ENCODE data around the gene ADAMTS14. TPM values are rescaled to one million over a fixed set of nuclear protein-coding genes. Genes with fewer than 3 reads are reported as not detected.

The ADAMTS14 gene
- total RNA-seq, 2 donors from 2014 or later, result 0.44 to 0.79 TPM

DNA sequence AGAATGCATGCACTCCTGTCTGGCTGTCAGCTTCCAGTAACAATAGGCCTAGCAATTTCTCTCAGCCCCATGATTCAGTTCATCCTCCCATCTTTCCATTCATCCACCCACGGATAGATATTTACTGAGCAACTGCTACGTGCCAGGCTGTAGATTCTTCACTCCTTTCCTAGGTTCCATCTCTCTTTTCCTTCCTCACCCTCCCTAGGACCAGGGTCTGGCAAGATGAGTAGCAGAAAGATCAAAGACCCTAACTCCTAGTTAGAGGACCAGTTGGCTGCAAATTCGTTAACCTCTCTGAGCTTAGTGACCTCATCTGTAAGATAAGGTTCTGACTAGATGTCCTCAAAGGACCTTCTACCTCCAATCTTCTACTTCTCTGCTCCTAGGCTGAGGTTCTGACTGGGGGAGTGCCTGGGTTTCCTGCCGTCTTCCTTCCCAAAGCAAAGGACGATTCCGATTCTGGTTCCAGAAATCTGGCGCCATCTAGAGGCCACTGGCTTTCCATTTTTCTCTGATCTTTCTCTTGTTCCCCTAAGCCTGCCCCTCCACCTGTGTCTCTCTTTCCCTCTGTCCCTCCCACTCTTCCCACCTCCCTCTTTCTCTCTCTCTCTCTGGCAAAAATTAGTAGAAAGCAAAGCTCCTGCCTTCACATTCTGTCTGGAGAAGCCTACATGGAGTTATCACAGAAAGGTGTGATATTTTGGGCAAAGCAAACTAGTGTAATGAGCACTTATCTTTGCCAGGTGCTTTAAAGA, 86.6 kb downstream of the ADAMTS14 start:
- no peaks in the 10 kb centered on the region for H3K9me3 ChIP-seq (ENCODE audit: control insufficient read depth, low read length)
- Mint-ChIP-seq H3K4me3 (no peak overlapping the region), H3K9me3 (no peaks in the 10 kb centered on the region), H3K27me3 (ENCODE audit: insufficient read depth) (no peaks in the 10 kb centered on the region), H3K27ac (no peak overlapping the region), H3K4me1 (peaks cover 6% of the 10 kb centered on the region), H3K36me3 (ENCODE audit: low read depth) (no peaks in the 10 kb centered on the region)
- DNase-seq, result peak; percentile 93
- no peaks in the 10 kb centered on the region for H3K27me3 ChIP-seq (ENCODE audit: control insufficient read depth, insufficient read depth, low read length, poor library complexity, severe bottlenecking)
- H3K9ac ChIP-seq (ENCODE audit: extremely low read depth, low read length, poor library complexity, severe bottlenecking), result no peak overlapping the region
- no peak overlapping the region for H3K27ac ChIP-seq (ENCODE audit: low read depth, low read length)
- no peaks in the 10 kb centered on the region for H3K4me1 ChIP-seq (ENCODE audit: control insufficient read depth, insufficient read depth, low read length)
- TF ChIP-seq, protein P1, sequence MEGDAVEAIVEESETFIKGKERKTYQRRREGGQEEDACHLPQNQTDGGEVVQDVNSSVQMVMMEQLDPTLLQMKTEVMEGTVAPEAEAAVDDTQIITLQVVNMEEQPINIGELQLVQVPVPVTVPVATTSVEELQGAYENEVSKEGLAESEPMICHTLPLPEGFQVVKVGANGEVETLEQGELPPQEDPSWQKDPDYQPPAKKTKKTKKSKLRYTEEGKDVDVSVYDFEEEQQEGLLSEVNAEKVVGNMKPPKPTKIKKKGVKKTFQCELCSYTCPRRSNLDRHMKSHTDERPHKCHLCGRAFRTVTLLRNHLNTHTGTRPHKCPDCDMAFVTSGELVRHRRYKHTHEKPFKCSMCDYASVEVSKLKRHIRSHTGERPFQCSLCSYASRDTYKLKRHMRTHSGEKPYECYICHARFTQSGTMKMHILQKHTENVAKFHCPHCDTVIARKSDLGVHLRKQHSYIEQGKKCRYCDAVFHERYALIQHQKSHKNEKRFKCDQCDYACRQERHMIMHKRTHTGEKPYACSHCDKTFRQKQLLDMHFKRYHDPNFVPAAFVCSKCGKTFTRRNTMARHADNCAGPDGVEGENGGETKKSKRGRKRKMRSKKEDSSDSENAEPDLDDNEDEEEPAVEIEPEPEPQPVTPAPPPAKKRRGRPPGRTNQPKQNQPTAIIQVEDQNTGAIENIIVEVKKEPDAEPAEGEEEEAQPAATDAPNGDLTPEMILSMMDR (conservative IDR thresholded peaks at IDR 0.05), result peak; percentile 87
- 25 to 67% methylated on average over 3 to 7 of the region's 7 CpGs for WGBS, 2 experiments (ENCODE audit: insufficient coverage in 1 of 2, insufficient read length in 1 of 2)
- no peak overlapping the region for H3K4me3 ChIP-seq (ENCODE audit: low read length)
- H3K36me3 ChIP-seq (ENCODE audit: control insufficient read depth, insufficient read depth, low read length), result no peaks in the 10 kb centered on the region

DNA sequence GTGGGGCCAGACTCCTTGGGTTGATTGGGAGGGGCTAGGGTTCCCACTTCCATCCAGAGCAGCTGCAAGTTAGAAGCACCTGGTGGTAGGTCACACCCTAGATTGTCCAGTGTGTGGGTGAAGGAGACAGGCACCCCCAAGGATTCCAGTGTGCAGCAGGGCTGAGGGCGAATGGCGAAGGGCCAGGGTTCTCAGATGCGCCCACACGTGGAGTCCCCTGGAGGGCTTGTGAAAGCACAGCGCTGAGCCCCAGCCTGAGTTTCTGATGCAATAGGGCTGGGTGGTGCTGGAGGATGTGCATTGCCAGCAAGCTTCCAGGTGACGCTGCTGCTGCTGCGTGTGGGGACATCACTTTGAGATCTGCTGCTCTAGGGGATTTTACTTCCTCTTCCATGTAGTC, 87.5 kb downstream of the ADAMTS14 start:
- Histone ChIP-seq H3K9me3 (ENCODE audit: control insufficient read depth, low read length) (no peaks in the 10 kb centered on the region), H3K36me3 (ENCODE audit: control insufficient read depth, insufficient read depth, low read length) (no peaks in the 10 kb centered on the region), H3K4me3 (ENCODE audit: low read length) (no peak overlapping the region), H3K27ac (ENCODE audit: low read depth, low read length) (no peak overlapping the region), H3K4me1 (ENCODE audit: control insufficient read depth, insufficient read depth, low read length) (no peaks in the 10 kb centered on the region), H3K9ac (ENCODE audit: extremely low read depth, low read length, poor library complexity, severe bottlenecking) (no peak overlapping the region), H3K27me3 (ENCODE audit: control insufficient read depth, insufficient read depth, low read length, poor library complexity, severe bottlenecking) (no peaks in the 10 kb centered on the region)
- DNase-seq, result peak; percentile 59
- 44 to 74% methylated on average over 3 to 7 of the region's 7 CpGs for WGBS, 2 experiments (ENCODE audit: insufficient coverage in 1 of 2, insufficient read length in 1 of 2)
- Mint-ChIP-seq H3K27ac (no peak overlapping the region), H3K9me3 (no peaks in the 10 kb centered on the region), H3K4me1 (peaks cover 6% of the 10 kb centered on the region), H3K4me3 (no peak overlapping the region), H3K36me3 (ENCODE audit: low read depth) (no peaks in the 10 kb centered on the region), H3K27me3 (ENCODE audit: insufficient read depth) (no peaks in the 10 kb centered on the region)
- TF ChIP-seq, protein P1 (conservative IDR thresholded peaks at IDR 0.05), result no peak

DNA sequence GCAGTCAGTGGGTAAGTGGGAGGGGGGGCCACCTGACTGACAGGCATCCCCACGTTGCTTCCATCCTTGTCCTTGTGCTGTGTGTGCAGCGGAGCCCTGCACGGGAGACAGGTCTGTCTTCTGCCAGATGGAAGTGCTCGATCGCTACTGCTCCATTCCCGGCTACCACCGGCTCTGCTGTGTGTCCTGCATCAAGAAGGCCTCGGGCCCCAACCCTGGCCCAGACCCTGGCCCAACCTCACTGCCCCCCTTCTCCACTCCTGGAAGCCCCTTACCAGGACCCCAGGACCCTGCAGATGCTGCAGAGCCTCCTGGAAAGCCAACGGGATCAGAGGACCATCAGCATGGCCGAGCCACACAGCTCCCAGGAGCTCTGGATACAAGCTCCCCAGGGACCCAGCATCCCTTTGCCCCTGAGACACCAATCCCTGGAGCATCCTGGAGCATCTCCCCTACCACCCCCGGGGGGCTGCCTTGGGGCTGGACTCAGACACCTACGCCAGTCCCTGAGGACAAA, 88.0 kb downstream of the ADAMTS14 start:
- Histone ChIP-seq H3K27ac (ENCODE audit: low read depth, low read length) (no peak overlapping the region), H3K36me3 (ENCODE audit: control insufficient read depth, insufficient read depth, low read length) (no peaks in the 10 kb centered on the region), H3K9ac (ENCODE audit: extremely low read depth, low read length, poor library complexity, severe bottlenecking) (no peak overlapping the region), H3K27me3 (ENCODE audit: control insufficient read depth, insufficient read depth, low read length, poor library complexity, severe bottlenecking) (no peaks in the 10 kb centered on the region), H3K9me3 (ENCODE audit: control insufficient read depth, low read length) (peaks cover 2% of the 10 kb centered on the region), H3K4me1 (ENCODE audit: control insufficient read depth, insufficient read depth, low read length) (no peaks in the 10 kb centered on the region), H3K4me3 (ENCODE audit: low read length) (no peak overlapping the region)
- TF ChIP-seq, protein P1 (conservative IDR thresholded peaks at IDR 0.05), result no peak
- Mint-ChIP-seq H3K36me3 (ENCODE audit: low read depth) (no peaks in the 10 kb centered on the region), H3K4me3 (no peak overlapping the region), H3K27me3 (ENCODE audit: insufficient read depth) (no peaks in the 10 kb centered on the region), H3K9me3 (peaks cover 3% of the 10 kb centered on the region), H3K4me1 (peaks cover 6% of the 10 kb centered on the region), H3K27ac (no peak overlapping the region)
- 83 to 90% methylated on average over 7 to 12 of the region's 12 CpGs for WGBS, 2 experiments (ENCODE audit: insufficient coverage in 1 of 2, insufficient read length in 1 of 2)
- peak; percentile 66 for DNase-seq

All from endodermal cell (in vitro differentiated cells).